NCI-H1436 (cell line): ENCODE measurements around the gene MXRA8.

Source experiments
- DNase-seq: peaks from one replicate; lab custom pipeline; 2025; lab: John Stamatoyannopoulos, UW

MXRA8 gene

GRCh38 chr1:1334835-1335234, 23.5 kb downstream of the MXRA8 start:
- no peak for DNase-seq

- no peak for DNase-seq
Measured at GRCh38 chr1:1333551-1334241, 24.7 kb downstream of the MXRA8 start.

GRCh38 chr1:1332774-1333480, 25.4 kb downstream of the MXRA8 start:
- no peak for DNase-seq

GRCh38 chr1:1332031-1332755, 26.2 kb downstream of the MXRA8 start:
- DNase-seq, result no peak

- no peak for DNase-seq
Measured at GRCh38 chr1:1331068-1331965, 27.0 kb downstream of the MXRA8 start, which contains the start of gene TAS1R3. TAS1R3 (plus strand) TSS chr1:1331280; CDS start chr1:1331346, 66 bp downstream.

- DNase-seq, result no peak
Measured at GRCh38 chr1:1330366-1331067, 27.8 kb downstream of the MXRA8 start.

GRCh38 chr1:1329304-1330210, 28.8 kb downstream of the MXRA8 start:
- DNase-seq, result no peak

GRCh38 chr1:1328254-1328653, 30.1 kb downstream of the MXRA8 start:
- no peak for DNase-seq

- no peak for DNase-seq
Measured at GRCh38 chr1:1327291-1327690, 31.1 kb downstream of the MXRA8 start.

GRCh38 chr1:1326075-1326605, 32.2 kb downstream of the MXRA8 start:
- DNase-seq, result no peak

- DNase-seq, result no peak
Measured at GRCh38 chr1:1325288-1326074, 32.9 kb downstream of the MXRA8 start.

- peak; percentile 86 for DNase-seq
Measured at GRCh38 chr1:1324524-1325287, 33.6 kb downstream of the MXRA8 start, which contains the start of the genes CPTP and INTS11. CPTP (plus strand) TSS chr1:1324802; CDS start chr1:1326911, 2,109 bp downstream. INTS11 (minus strand) TSS chr1:1324660; CDS start chr1:1324608, 52 bp downstream.

GRCh38 chr1:1324084-1324523, 34.3 kb downstream of the MXRA8 start:
- no peak for DNase-seq

- no peak for DNase-seq
Measured at GRCh38 chr1:1322952-1323351, 35.4 kb downstream of the MXRA8 start.

GRCh38 chr1:1322418-1322817, 35.9 kb downstream of the MXRA8 start:
- no peak for DNase-seq

- DNase-seq, result no peak
Measured at GRCh38 chr1:1321477-1321876, 36.9 kb downstream of the MXRA8 start.

GRCh38 chr1:1320666-1321448, 37.5 kb downstream of the MXRA8 start:
- no peak for DNase-seq
